Putamen (tissue), 1 donor: ENCODE measurements around the gene STK40.

Experiments
- DNase-seq: peaks from one replicate; pipeline ENCODE4 v3.0.0-alpha.2; 2016; ENCODE audit warnings: low spot score

Gene STK40

DNA sequence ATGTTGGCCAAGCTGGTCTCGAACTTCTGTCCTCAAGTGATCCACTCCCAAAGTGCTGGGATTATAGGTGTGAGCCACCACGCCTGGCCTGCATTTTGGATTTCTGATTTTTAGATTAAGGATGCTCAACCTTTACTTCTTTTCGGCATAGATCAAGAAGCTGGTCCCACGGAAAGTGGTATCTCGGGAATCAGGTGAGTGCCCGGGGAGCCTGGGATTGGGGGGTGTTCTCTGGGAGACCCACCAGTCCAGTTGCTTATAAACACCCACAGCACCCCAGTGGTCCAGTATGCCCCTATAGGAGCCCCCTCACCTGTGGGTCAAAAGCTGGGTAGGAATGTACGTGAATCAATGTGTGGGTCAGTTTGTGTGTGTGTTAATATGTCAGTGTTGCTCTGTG is 76.3 kb downstream of the STK40 start:
- DNase-seq: no peak

- DNase-seq: no peak
Measured at GRCh38 chr1:36307601-36308330, 78.0 kb downstream of the STK40 start.

- DNase-seq: peak; percentile 83
Measured at GRCh38 chr1:36306902-36307456, 78.7 kb downstream of the STK40 start.

- no peak for DNase-seq
Measured at GRCh38 chr1:36306210-36306901, 79.4 kb downstream of the STK40 start, which contains the start of gene SH3D21. Gene SH3D21 (plus strand): TSS chr1:36306368. CDS start chr1:36306421, 53 bp downstream.

- DNase-seq: no peak
Measured at GRCh38 chr1:36305915-36306209, 79.9 kb downstream of the STK40 start.

DNA sequence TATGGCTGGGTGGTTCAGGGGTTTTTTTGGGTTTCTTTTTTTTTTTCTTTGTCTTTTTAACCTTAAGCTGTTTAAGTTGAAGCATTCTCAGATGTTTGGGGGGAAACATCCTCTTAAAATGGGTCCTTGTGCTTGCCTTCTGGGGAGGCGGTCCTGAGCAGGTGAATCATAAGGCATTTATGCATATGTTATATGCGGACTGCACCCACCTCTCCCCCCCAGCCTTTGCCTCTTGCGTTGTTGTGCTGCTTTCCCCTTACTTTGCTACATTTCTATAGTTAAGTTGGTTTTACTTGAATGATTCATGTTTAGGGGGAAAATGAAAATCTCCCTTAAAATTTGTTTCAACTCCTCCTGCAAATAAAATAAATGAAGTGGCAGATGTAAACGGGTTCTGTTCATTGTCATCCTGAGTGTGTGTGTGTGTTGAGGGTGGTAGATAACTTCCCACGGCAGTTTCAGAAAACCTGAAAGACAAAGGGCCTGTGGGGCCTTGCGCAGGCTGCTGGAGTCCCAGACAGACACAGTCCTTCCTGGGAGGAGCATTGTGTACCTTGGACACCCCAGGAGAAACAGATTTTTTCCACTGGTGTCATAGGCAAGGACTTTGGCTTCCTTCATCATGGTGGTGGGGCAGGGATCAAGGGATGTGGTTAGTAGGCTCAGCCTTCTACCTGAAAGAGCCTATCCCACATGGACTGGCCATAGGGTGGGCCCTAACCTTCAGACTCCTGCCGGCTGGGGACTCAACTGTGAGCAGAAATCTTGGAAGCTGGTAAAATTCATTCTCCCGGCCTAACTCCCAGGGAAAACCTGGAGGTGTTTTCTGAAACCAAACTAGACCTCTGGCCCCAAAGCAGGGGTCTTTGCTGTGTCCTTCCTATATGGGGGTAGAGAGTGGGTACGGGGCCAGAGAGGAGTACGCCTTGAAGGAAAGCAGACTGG is 80.5 kb downstream of the STK40 start:
- no peak for DNase-seq

GRCh38 chr1:36304521-36304920 is 81.2 kb downstream of the STK40 start:
- DNase-seq: no peak

DNA sequence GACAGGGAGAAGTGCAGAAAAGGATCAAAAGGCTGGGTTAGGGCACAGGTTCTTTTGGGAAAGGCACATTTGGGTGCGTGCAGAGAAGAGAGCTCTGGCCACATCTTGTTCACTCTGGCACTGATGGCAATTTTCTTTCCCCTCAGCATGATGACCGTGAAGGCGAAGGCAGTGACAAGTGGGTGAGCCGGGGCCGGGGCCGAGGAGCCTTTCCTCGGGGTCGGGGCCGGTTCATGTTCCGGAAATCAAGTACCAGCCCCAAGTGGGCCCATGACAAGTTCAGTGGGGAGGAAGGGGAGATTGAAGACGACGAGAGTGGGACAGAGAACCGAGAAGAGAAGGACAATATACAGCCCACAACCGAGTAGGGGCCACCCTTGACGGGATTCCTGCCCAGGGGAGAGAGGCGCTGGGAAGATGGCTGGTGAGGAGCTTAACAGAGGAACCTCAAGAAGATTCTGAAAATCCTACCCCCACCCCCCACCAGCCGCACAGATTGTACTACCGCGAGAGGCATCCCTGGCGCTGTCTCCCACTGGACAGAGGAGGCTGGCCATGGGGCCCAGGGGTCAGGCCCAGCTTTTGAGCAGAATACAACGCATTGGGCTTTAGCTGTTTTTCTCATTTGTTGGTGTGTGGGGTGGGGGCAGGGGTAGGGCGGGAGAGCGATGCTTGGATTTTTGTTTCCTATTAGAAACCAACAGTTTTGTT is 81.9 kb downstream of the STK40 start:
- no peak for DNase-seq

GRCh38 chr1:36303244-36303643 is 82.5 kb downstream of the STK40 start:
- DNase-seq: no peak

DNA sequence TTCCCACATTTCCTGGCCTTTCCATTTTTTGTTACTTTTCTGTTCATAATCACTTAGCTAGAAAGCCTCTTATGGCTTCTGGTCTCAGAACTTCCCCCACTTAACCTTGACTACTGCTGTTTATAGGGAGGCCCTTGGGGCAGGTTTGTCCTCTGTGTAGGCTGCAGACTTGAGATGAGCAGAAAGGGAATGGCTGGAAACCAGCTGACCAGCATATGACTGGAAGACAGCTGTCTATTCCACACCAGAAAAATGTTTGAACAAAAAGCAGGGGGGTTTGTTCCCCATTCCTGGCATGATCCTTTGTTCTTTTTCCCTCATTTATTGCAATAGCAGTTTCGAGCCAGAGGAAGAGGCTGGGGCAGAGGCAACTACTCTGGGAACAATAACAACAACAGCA is 84.5 kb downstream of the STK40 start:
- DNase-seq: no peak

- DNase-seq: no peak
Measured at GRCh38 chr1:36300526-36300925, 85.2 kb downstream of the STK40 start.

- no peak for DNase-seq
Measured at GRCh38 chr1:36298640-36299039, 87.1 kb downstream of the STK40 start.

GRCh38 chr1:36297062-36297461 is 88.7 kb downstream of the STK40 start:
- DNase-seq: no peak

GRCh38 chr1:36295390-36295789 is 90.3 kb downstream of the STK40 start:
- no peak for DNase-seq
